Stimulated activated naive CD4-positive, alpha-beta T cell treated with Interleukin-2 at 50 U/mL for 16 hours (primary cell): ENCODE measurements around the gene PRKAR2A.

Experiments
- DNase-seq: peaks from one replicate; lab custom pipeline; 2025; lab: John Stamatoyannopoulos, UW

Gene PRKAR2A

GRCh38 chr3:48847504-48848423, at the start of gene PRKAR2A:
Gene PRKAR2A, minus strand, starts transcription at chr3:48847874. Its CDS starts 278 bp downstream, at chr3:48847596.
- DNase-seq = peak; percentile 77

GRCh38 chr3:48896936-48897335, 49.3 kb upstream of the PRKAR2A start:
- no peak for DNase-seq

- no peak for DNase-seq
Observed at GRCh38 chr3:48894516-48894915, 46.8 kb upstream of the PRKAR2A start.

- DNase-seq = no peak
Observed at GRCh38 chr3:48891606-48892005, 43.9 kb upstream of the PRKAR2A start.

- no peak for DNase-seq
Observed at GRCh38 chr3:48885753-48886152, 38.1 kb upstream of the PRKAR2A start.

- DNase-seq = no peak
Observed at GRCh38 chr3:48881652-48882114, 34.0 kb upstream of the PRKAR2A start.

GRCh38 chr3:48881006-48881405, 33.3 kb upstream of the PRKAR2A start:
- no peak for DNase-seq

GRCh38 chr3:48879994-48880377, 32.3 kb upstream of the PRKAR2A start:
- DNase-seq = no peak

GRCh38 chr3:48879307-48879993, 31.8 kb upstream of the PRKAR2A start:
- no peak for DNase-seq

- no peak for DNase-seq
Observed at GRCh38 chr3:48877671-48878070, 30.0 kb upstream of the PRKAR2A start.

GRCh38 chr3:48863122-48863521, 15.4 kb upstream of the PRKAR2A start:
- no peak for DNase-seq

- DNase-seq = no peak
Observed at GRCh38 chr3:48859206-48859605, 11.5 kb upstream of the PRKAR2A start.

GRCh38 chr3:48858709-48859108, 11.0 kb upstream of the PRKAR2A start:
- DNase-seq = no peak

- no peak for DNase-seq
Observed at GRCh38 chr3:48857641-48858040, 10.0 kb upstream of the PRKAR2A start.

- DNase-seq = no peak
Observed at GRCh38 chr3:48856469-48856868, 8.8 kb upstream of the PRKAR2A start.

- no peak for DNase-seq
Observed at GRCh38 chr3:48855681-48856447, 8.2 kb upstream of the PRKAR2A start.

- no peak for DNase-seq
Observed at GRCh38 chr3:48852151-48852550, 4.5 kb upstream of the PRKAR2A start.

- no peak for DNase-seq
Observed at GRCh38 chr3:48851407-48851806, 3.7 kb upstream of the PRKAR2A start.

GRCh38 chr3:48848816-48849515, 1.3 kb upstream of the PRKAR2A start:
- no peak for DNase-seq

- DNase-seq = peak; percentile 44
Observed at GRCh38 chr3:48847053-48847503, 596 bp downstream of the PRKAR2A start.

GRCh38 chr3:48845170-48845569, 2.5 kb downstream of the PRKAR2A start:
- DNase-seq = no peak

- no peak for DNase-seq
Observed at GRCh38 chr3:48837163-48837562, 10.5 kb downstream of the PRKAR2A start.
